PFSK-1 (cell line): ENCODE measurements around the gene LGALS9.

Experiments used
- FOXP2 ChIP-seq: optimal IDR thresholded peaks from 2 replicates; pipeline ENCODE3; 2011; ENCODE audit warnings: borderline replicate concordance, control low read depth, inconsistent platforms; ENCODE audit not compliant: insufficient read depth; ENCODE audit errors: extremely low read length, extremely low read depth
- POLR2AphosphoS5 ChIP-seq: IDR thresholded peaks from 2 replicates; pipeline ENCODE4 v1.6.1; 2012; ENCODE audit warnings: low read depth, mild to moderate bottlenecking, control low read depth, low read length, moderate library complexity
- REST ChIP-seq, 2 experiments: IDR thresholded peaks; 2 replicates each; pipeline versions ENCODE4 v1.6.1 to v1.8.0; 2011 to 2012; ENCODE audit warnings: low read depth in 2 of 2, low read length in 2 of 2, control low read depth in 1 of 2, inconsistent platforms in 1 of 2, mild to moderate bottlenecking in 1 of 2, moderate library complexity in 1 of 2; ENCODE audit not compliant: insufficient read depth in 1 of 2
- SIN3A ChIP-seq: IDR thresholded peaks from 2 replicates; pipeline ENCODE4 v1.6.1; 2012; ENCODE audit warnings: mild to moderate bottlenecking, low read length, moderate library complexity, borderline replicate concordance; ENCODE audit not compliant: insufficient read depth
- TAF1 ChIP-seq: IDR thresholded peaks from 2 replicates; pipeline ENCODE4 v1.6.1; 2012; ENCODE audit warnings: low read length, control low read depth, borderline replicate concordance; ENCODE audit not compliant: insufficient read depth

GRCh38 chr17:27596566-27597187 is 34.3 kb upstream of the LGALS9 start:
- TF ChIP-seq POLR2AphosphoS5 (no peak), FOXP2 (no peak), SIN3A (no peak), TAF1 (no peak), REST (IDR thresholded peaks at IDR 0.05; ENCODE audit: insufficient read depth in 1 of 2, low read depth in 2 of 2, low read length in 2 of 2) (no peak)
